Activated effector memory CD4-positive, alpha-beta T cell treated with anti-CD3 and anti-CD28 coated beads, Interleukin-2, amount 50 U/mL, for 16 hours (primary cell): ENCODE measurements around the gene MOGAT1.
"Not testable (repeated sequence)": the region's sequence is repeated elsewhere in the genome, so short reads cannot be mapped to it uniquely, and the experiment has no call there.

ENCODE experiments used
- DNase-seq: peaks from one replicate; pipeline ENCODE4 v3.0.0-alpha.2; 2020

The MOGAT1 gene

DNA sequence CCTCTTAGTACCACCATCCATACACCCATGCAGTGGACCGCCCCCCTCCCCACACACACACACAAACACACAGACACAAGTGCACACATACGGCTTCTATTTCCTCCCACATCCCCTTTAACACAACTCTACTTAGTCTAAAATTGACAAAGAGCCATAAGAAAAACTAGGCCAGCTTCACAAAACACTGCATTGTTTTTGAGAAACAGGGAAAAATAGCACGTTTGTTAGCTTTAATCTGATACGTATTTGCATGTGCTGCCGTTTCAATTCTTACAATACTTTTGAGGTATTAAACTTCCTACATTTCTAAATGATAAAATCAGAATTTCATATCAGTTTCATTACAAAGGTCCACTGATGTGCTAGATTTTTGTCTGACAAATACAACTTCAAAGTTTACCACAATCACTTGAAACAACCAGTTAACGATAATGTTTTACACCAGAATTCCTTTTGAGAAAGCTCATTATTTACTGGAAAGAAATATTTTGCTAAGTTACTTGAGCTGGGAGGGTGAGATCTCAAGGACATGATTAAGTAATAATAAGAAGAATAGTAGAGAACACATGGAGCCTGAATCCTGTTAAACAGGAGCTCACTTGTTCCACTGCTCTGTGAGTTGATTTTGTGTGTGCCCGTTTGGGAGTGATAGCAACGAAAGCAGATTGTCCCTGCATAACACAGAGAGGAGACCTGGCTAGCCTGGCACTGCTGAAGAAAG lies 74.5 kb downstream of the MOGAT1 start:
- no peak for DNase-seq

- no peak for DNase-seq
These were observed 76.2 kb downstream of the MOGAT1 start for GRCh38 chr2:222747526-222748160.

DNA sequence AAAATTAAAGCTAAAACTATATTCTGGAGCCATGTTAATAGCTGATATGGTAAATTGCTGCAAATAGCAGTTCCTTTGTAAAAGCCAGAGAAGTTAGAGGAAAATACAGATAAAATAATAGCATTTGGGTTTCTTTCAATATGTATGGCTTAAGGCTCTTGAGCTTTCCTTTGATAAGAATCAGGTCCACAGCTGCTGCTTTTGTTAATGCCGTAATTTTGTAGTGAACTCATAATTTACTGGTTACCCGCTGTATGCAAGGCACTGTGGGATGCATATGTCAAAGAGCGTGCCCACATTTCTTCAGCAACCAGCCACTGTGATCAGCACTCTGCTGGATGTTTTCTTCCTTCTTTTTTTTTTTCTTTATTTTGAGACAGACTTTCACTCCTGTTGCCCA lies 79.1 kb downstream of the MOGAT1 start:
- no peak for DNase-seq

GRCh38 chr2:222751238-222751637 lies 79.8 kb downstream of the MOGAT1 start:
- no peak for DNase-seq

DNA sequence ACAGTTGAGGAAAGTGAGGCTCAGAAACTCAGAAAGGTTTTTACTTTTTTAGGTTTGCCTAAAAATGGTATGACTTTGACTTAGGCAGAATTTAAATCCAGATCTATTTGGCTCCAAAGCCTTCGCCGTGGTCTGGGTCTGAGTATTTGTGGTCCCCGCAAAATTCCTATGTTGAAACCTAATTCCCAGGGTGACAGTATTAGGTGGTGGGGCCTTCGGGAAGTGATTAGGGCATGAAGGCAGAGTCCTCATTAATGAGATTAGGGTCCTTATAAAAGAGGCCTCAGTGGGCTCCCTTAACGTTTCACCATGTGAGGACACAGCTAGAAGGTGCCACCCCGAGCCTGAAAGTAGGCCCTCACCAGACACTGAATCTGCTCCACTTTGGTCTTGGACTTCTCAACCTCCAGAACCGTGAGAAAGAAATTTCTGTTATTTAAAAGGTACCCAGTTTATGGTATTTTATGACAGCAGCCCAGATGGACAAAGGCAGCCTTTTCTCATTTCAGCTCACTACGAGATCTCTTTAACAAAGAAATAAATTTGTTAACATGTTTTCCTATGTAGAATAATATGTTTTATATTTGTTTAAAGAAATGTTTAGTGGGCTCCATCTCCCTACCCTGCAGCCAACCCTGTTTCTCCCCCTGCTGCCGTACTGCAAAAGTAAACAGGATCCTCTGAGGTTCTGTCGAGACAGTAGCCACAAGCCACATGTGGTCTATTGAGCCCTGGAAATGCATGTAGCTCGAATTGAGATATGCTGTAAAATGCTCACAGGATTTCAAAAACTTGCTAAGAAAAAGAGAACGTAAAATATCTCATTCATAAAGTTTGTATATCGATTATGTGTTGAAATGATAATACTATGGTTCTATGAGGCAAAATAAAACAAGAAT lies 80.6 kb downstream of the MOGAT1 start:
- no peak for DNase-seq

DNA sequence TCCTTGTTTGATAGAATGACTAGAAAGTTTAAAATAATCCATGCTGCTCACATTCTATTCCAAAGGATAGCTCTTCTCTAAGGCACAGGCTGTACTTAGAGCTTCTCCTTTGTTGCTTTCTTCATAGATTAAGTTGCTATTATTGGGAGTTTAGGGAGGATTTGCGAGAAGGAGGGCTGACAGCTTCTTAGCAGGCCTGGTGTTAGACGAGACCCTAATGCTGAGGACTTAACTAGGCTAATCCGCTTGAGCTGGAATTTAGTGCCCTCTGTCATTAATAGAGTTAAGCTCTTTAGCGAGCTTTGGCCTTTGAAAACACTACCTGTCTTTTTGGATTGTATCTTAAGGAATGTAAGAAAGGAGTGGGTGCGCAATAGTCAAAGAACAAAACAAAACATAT lies 81.3 kb downstream of the MOGAT1 start:
- DNase-seq: no peak

DNA sequence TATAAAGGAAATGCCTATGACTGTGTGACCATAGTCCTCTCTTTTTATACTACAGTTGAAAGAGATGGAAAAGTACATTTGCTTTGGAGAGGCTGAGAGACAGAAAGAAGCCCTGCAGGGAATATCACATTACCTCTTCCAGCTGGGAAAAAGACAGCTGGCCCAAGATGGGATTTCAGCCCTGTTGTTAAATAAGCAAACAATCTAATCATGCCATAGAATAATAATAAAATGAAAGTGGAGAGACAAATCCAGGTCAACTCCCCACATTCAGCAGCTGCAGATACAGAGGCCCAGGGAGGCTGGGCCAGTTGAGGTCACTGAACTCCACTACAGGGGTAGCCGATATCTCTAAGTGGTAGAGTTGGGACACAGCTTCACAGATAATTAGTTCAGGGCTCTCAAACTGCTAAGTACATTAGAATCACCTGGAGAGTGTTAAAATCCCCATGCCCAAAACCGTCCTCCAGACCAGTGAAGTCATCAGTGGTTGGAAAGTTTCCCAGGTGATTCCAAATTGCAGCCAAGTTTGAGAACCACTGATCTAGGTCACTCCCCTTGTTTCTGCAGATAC lies 81.9 kb downstream of the MOGAT1 start:
- no peak for DNase-seq

- DNase-seq: no peak
These were observed 83.0 kb downstream of the MOGAT1 start for GRCh38 chr2:222754324-222754930.

DNA sequence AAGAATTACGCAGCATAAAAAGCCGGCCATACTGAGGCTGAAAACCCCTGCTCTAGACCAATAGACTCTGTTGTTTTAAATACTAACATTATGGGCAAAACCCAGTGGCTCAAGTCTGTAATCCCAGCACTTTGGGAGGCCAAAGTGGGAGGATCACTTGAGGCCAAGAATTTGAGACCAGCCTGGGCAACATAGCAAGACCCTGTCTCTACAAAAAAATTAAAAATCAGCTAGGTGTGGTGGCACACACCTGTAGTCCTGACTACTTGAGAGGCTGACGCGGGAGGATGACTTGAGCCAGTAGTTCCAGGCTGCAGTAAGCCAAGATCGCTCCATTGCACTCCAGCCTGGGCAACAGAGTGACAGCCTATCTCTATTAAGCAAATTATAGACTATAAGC lies 84.1 kb downstream of the MOGAT1 start:
- DNase-seq: not testable (repeated sequence)

- no peak for DNase-seq
These were observed 84.9 kb downstream of the MOGAT1 start for GRCh38 chr2:222756362-222756831.

- no peak for DNase-seq
These were observed 85.6 kb downstream of the MOGAT1 start for GRCh38 chr2:222756951-222757650.
